GM12878 (cell line): ENCODE results near the gene WWTR1. TPM values are rescaled to one million over a fixed set of nuclear protein-coding genes. Genes with fewer than 3 reads are reported as not detected.
A peak's percentile ranks its signal among the peaks of the same experiment; 100 is the strongest.

Experiments used
- ATF2 ChIP-seq: IDR thresholded peaks from 2 replicates; pipeline ENCODE4 v1.6.1; 2012; ENCODE audit warnings: low read length, inconsistent platforms
- BCL11A ChIP-seq: IDR thresholded peaks from 2 replicates; pipeline ENCODE4 v1.6.1; 2011; ENCODE audit warnings: low read depth, low read length
- CBX5 ChIP-seq: sonication (generic); IDR thresholded peaks from 2 replicates; pipeline ENCODE4 v1.6.1; 2016; ENCODE audit warnings: low read depth, moderate library complexity, mild to moderate bottlenecking, inconsistent platforms
- DPF2 ChIP-seq: fragments of 450-650 bp; IDR thresholded peaks from 2 replicates; pipeline ENCODE4 v1.6.1; 2017; ENCODE audit warnings: mild to moderate bottlenecking
- FOXM1 ChIP-seq: IDR thresholded peaks from 2 replicates; pipeline ENCODE4 v1.6.1; 2012; ENCODE audit warnings: low read depth, mild to moderate bottlenecking, inconsistent platforms, low read length, moderate library complexity
- JUNB ChIP-seq: IDR thresholded peaks from 2 replicates; pipeline ENCODE4 v1.6.1; 2016; ENCODE audit warnings: antibody characterized with exemption, mild to moderate bottlenecking
- MYC ChIP-seq: IDR thresholded peaks from 2 replicates; pipeline ENCODE4 v1.6.1; 2011; ENCODE audit warnings: mild to moderate bottlenecking, low read length, moderate library complexity, inconsistent platforms; ENCODE audit not compliant: insufficient read depth, insufficient replicate concordance, insufficient read length, severe bottlenecking
- NBN ChIP-seq: fragments of 450-650 bp; IDR thresholded peaks from 2 replicates; pipeline ENCODE4 v1.6.1; 2016
- PAX8 ChIP-seq: fragments of 450-650 bp; IDR thresholded peaks from 2 replicates; pipeline ENCODE4 v1.6.1; 2017; ENCODE audit warnings: mild to moderate bottlenecking, moderate library complexity
- PBX3 ChIP-seq: IDR thresholded peaks from 2 replicates; pipeline ENCODE4 v1.6.1; 2011; ENCODE audit warnings: mild to moderate bottlenecking, low read depth, low read length, moderate library complexity; ENCODE audit not compliant: insufficient replicate concordance
- POLR2A ChIP-seq: IDR thresholded peaks from 2 replicates; pipeline ENCODE4 v1.6.1; 2011; ENCODE audit warnings: low read depth, mild to moderate bottlenecking, low read length
- RELA ChIP-seq: fragments of 450-650 bp; IDR thresholded peaks from 2 replicates; pipeline ENCODE4 v1.8.0; 2014; ENCODE audit warnings: borderline replicate concordance; ENCODE audit not compliant: partially characterized antibody
- SIN3A ChIP-seq: IDR thresholded peaks from 2 replicates; pipeline ENCODE4 v1.6.1; 2012; ENCODE audit warnings: low read depth, low read length, improper control_type of control experiment
- polyA plus RNA-seq, 11 experiments: library from polyadenylated mRNA; depleted of rRNA in 4 of 11; unstranded in 6 of 11; stranded (reverse) in 5 of 11; fragments of >200 nt; fragmentation: Nextera tagmentation in 4 of 11; fragmentation: Illumina TruSeq in 1 of 11; extraction: Ambion mirVana in 4 of 11; extraction: Trizol in 1 of 11; gene quantifications; 1 replicate in 1 of 11; 2 replicates in 10 of 11; pipeline versions ENCODE4 v1.2.1 to v1.2.3, GENCODE V29; 2011 to 2016; ENCODE audit warnings: inconsistent platforms in 2 of 11, missing spikeins in 2 of 11, low read depth in 1 of 11
- total RNA-seq, 4 experiments: library from RNA; depleted of rRNA in 3 of 4; stranded (reverse); fragments of >200 nt in 3 of 4; fragmentation: Illumina TruSeq in 1 of 4; extraction: Trizol in 1 of 4; gene quantifications; 2 replicates each; pipeline versions ENCODE4 v1.2.1 to v1.2.3, GENCODE V29; 2013 to 2021

The WWTR1 gene
- total and polyA plus RNA-seq, 10 of the 15 experiments (the other 5 are each of a cell fraction or from before 2014, with no cell fraction given): 2.5 to 18.5 (median 5.8) TPM

GRCh38 chr3:149575961-149576564 lies 81.8 kb downstream of the WWTR1 start (continued):
- no peak for TF ChIP-seq RELA
- TF ChIP-seq SIN3A: no peak
- TF ChIP-seq FOXM1: peak; percentile 56; the same call in 1 of the 2 replicates
- TF ChIP-seq POLR2A: no peak
- no peak for TF ChIP-seq CBX5
- TF ChIP-seq MYC: no peak
- TF ChIP-seq PBX3: no peak
- peak; percentile 29; the same call in 1 of the 2 replicates for TF ChIP-seq ATF2
- 0 out of 2 replicates have a peak, but pooled peaks have one; percentile 41 for TF ChIP-seq BCL11A
- TF ChIP-seq JUNB: peak; percentile 75
- no peak for TF ChIP-seq NBN
- no peak for TF ChIP-seq PAX8
- peak; percentile 43; the same call in 1 of the 2 replicates for TF ChIP-seq DPF2
- TF ChIP-seq, all 136 proteins: peak for 19
